GM23338 (cell line): ENCODE results near the gene CLDN22. TPM values are rescaled to one million over a fixed set of nuclear protein-coding genes. Genes with fewer than 3 reads are reported as not detected.

Experiments used
- ATAC-seq: fragments of 200-7000 bp; cut with Tn5 transposase; 3 replicates; pipeline ENCODE4 v1.9.1; 2020
- DNase-seq: peaks from one replicate; pipeline ENCODE4 v3.0.0-alpha.2; 2015; ENCODE audit warnings: low spot score
- H2AFZ ChIP-seq: fragments of 200-600 bp; sonication (generic); 2 replicates; pipeline ENCODE4 v1.8.0; 2016; ENCODE audit warnings: antibody characterized with exemption, mild to moderate bottlenecking, moderate library complexity
- H3F3A ChIP-seq: fragments of 200-600 bp; sonication (generic); replicated peaks from 2 replicates; pipeline ENCODE4 v1.8.0; 2017; ENCODE audit warnings: antibody characterized with exemption, mixed run types, low read depth
- H3K27ac ChIP-seq: fragments of 200-600 bp; sonication (generic); 2 replicates; pipeline ENCODE4 v1.6.1; 2016; ENCODE audit warnings: low read depth
- H3K27me3 ChIP-seq: fragments of 200-600 bp; sonication (generic); 2 replicates; pipeline ENCODE4 v1.8.0; 2016; ENCODE audit warnings: mild to moderate bottlenecking, mixed run types, moderate library complexity; ENCODE audit not compliant: insufficient read depth
- H3K36me3 ChIP-seq: fragments of 200-600 bp; sonication (generic); 2 replicates; pipeline ENCODE4 v1.8.0; 2016; ENCODE audit warnings: mild to moderate bottlenecking; ENCODE audit not compliant: insufficient read depth
- H3K4me1 ChIP-seq: fragments of 200-600 bp; sonication (generic); 2 replicates; pipeline ENCODE4 v1.8.0; 2016; ENCODE audit warnings: mild to moderate bottlenecking, moderate library complexity; ENCODE audit not compliant: insufficient read depth
- H3K4me2 ChIP-seq: fragments of 200-600 bp; sonication (generic); 2 replicates; pipeline ENCODE4 v1.7.1; 2017; ENCODE audit warnings: mixed run types
- H3K4me3 ChIP-seq: fragments of 200-600 bp; sonication (generic); 2 replicates; pipeline ENCODE4 v1.6.1; 2016; ENCODE audit warnings: mixed run types
- H3K79me2 ChIP-seq: fragments of 200-600 bp; sonication (generic); replicated peaks from 2 replicates; pipeline ENCODE4 v1.8.0; 2017; ENCODE audit warnings: mild to moderate bottlenecking; ENCODE audit not compliant: insufficient read depth
- H3K9me2 ChIP-seq: fragments of 200-600 bp; sonication (generic); 2 replicates; pipeline ENCODE4 v1.8.0; 2017; ENCODE audit not compliant: insufficient read depth
- H4K20me1 ChIP-seq: fragments of 200-600 bp; sonication (generic); replicated peaks from 2 replicates; pipeline ENCODE4 v1.8.0; 2017; ENCODE audit warnings: mild to moderate bottlenecking; ENCODE audit not compliant: insufficient read depth
- H3K27ac Mint-ChIP-seq: 2 replicates; pipeline ENCODE4 v1.8.0; 2020; ENCODE audit warnings: inconsistent platforms, mild to moderate bottlenecking, moderate library complexity, mixed read lengths
- H3K27me3 Mint-ChIP-seq: 3 replicates; pipeline ENCODE4 v1.8.0; 2022; ENCODE audit warnings: low read depth, mild to moderate bottlenecking, moderate library complexity, mixed read lengths, inconsistent platforms; ENCODE audit not compliant: insufficient read depth, poor library complexity
- H3K36me3 Mint-ChIP-seq: 3 replicates; pipeline ENCODE4 v1.8.0; 2021; ENCODE audit warnings: low read depth, mild to moderate bottlenecking, inconsistent platforms, moderate library complexity, mixed read lengths
- H3K4me1 Mint-ChIP-seq: 3 replicates; pipeline ENCODE4 v1.8.0; 2020; ENCODE audit warnings: mild to moderate bottlenecking, inconsistent platforms, mixed read lengths
- H3K4me3 Mint-ChIP-seq: 3 replicates; pipeline ENCODE4 v1.8.0; 2021; ENCODE audit warnings: moderate library complexity, mild to moderate bottlenecking, inconsistent platforms, mixed read lengths
- H3K9me3 Mint-ChIP-seq: 3 replicates; pipeline ENCODE4 v1.8.0; 2020; ENCODE audit warnings: moderate library complexity, mild to moderate bottlenecking, inconsistent platforms, mixed read lengths
- CREB1 ChIP-seq: fragments of 250-450 bp; sonication (Bioruptor Pico); IDR thresholded peaks from 2 replicates; pipeline ENCODE4 v1.5.0; 2020; ENCODE audit warnings: low read depth, mild to moderate bottlenecking, moderate library complexity
- EZH2 ChIP-seq: fragments of 200-600 bp; sonication (generic); IDR thresholded peaks from one replicate; pipeline ENCODE4 v1.8.0; 2017; ENCODE audit warnings: antibody characterized with exemption, mild to moderate bottlenecking, low read depth; ENCODE audit not compliant: unreplicated experiment
- EZH2phosphoT487 ChIP-seq: fragments of 200-600 bp; sonication (generic); IDR thresholded peaks from one replicate; pipeline ENCODE4 v1.8.1; 2018; ENCODE audit warnings: antibody characterized with exemption; ENCODE audit not compliant: unreplicated experiment
- JUNB ChIP-seq: IDR thresholded peaks from one replicate; pipeline ENCODE4 v1.6.1; 2016; ENCODE audit warnings: antibody characterized with exemption; ENCODE audit not compliant: unreplicated experiment
- NANOG ChIP-seq: IDR thresholded peaks from 2 replicates; pipeline ENCODE4 v1.6.1; 2016; ENCODE audit warnings: antibody characterized with exemption, borderline replicate concordance
- POLR2AphosphoS5 ChIP-seq: IDR thresholded peaks from 2 replicates; pipeline ENCODE4 v1.6.1; 2016; ENCODE audit warnings: antibody characterized with exemption, low read depth
- STAT1 ChIP-seq: IDR thresholded peaks from one replicate; pipeline ENCODE4 v1.6.1; 2016; ENCODE audit warnings: antibody characterized with exemption; ENCODE audit not compliant: unreplicated experiment
- ZNF114 ChIP-seq: fragments of 250-450 bp; sonication (Bioruptor Pico); IDR thresholded peaks from 2 replicates; pipeline ENCODE4 v1.5.0; 2020; ENCODE audit warnings: mild to moderate bottlenecking, moderate library complexity
- ZNF331 ChIP-seq: fragments of 250-450 bp; sonication (Bioruptor Pico); IDR thresholded peaks from 2 replicates; pipeline ENCODE4 v1.5.0; 2020; ENCODE audit warnings: low read depth, mild to moderate bottlenecking, moderate library complexity
- polyA plus RNA-seq: library from polyadenylated mRNA; unstranded; fragments of >200 nt; fragmentation: Nextera tagmentation; extraction: Ambion mirVana; gene quantifications from 2 replicates; pipeline ENCODE4 v1.2.1, GENCODE V29; 2016
- total RNA-seq: library from RNA; depleted of rRNA; stranded (reverse); fragments of >200 nt; shearing (Covaris generic); gene quantifications from 2 replicates; pipeline ENCODE4 v1.2.3, GENCODE V29; 2014
- TF ChIP-seq, protein P1 (sequence below): IDR thresholded peaks from one replicate; pipeline ENCODE4 v1.6.1; 2018; ENCODE audit warnings: antibody characterized with exemption; ENCODE audit not compliant: unreplicated experiment
- TF ChIP-seq, protein P2 (sequence below): fragments of 250-450 bp; sonication (Bioruptor Pico); IDR thresholded peaks from 2 replicates; pipeline ENCODE4 v1.5.0; 2020; ENCODE audit warnings: mild to moderate bottlenecking, moderate library complexity
- TF ChIP-seq, protein P3 (sequence below), 2 experiments: fragments of 200-600 bp in 1 of 2; sonication (generic) in 1 of 2; conservative IDR thresholded peaks; 2 replicates each; pipeline versions ENCODE4 v1.5.1 to v1.6.1; 2016 to 2017; ENCODE audit warnings: antibody characterized with exemption in 2 of 2, low read depth in 2 of 2, mild to moderate bottlenecking in 2 of 2, moderate library complexity in 1 of 2
- TF ChIP-seq, protein P4 (sequence below): IDR thresholded peaks from 2 replicates; pipeline ENCODE4 v1.6.1; 2016; ENCODE audit warnings: antibody characterized with exemption

Gene CLDN22
- total and polyA plus RNA-seq, 2 experiments from 2014 or later: not detected

DNA sequence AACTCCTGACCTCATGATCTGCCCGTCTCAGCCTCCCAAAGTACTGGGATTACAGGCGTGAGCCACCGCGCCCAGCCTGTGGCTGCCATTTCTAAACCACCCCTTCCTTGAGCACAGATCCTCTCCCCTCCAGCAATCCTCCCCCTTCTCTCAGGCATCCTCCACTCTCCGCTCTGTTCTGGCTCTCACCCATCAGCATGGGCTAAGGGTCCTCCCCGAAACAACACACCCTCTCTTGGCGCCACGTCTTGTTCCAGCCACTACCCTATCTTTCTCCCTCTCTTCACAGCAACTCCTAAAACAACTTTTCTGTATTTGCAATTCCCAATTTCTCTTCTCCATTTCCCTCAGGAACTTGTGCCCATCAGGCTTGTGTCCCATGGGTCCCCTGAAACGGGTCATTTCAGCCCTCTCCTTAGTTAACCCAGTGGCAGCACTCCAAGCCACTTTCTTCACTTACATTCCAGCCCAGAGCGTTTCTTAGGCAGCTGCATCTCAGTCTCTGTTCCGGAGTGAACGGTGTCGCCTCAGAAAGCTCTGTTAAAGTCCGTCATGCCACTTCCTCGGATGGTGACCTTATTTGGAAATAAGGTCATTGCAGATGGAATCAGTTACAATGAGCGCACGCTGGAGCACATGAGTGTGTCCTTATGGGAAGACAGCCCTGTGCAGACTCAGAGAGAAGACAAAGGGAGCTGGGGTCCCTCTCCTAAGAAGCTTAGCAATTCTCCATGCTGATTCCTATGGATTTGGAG lies 30.4 kb upstream of the CLDN22 start:
- Mint-ChIP-seq H3K4me1 (no peaks in the 10 kb centered on the region), H3K27ac (no peak overlapping the region), H3K9me3 (no peaks in the 10 kb centered on the region), H3K27me3 (peaks cover 6% of the 10 kb centered on the region), H3K36me3 (no peaks in the 10 kb centered on the region), H3K4me3 (no peak overlapping the region)
- peak overlapping the region; percentile 56; the same call in 1 of the 2 replicates for H2AFZ ChIP-seq
- H3F3A ChIP-seq: no peaks in the 10 kb centered on the region
- ATAC-seq (no peak), DNase-seq (no peak)
- TF ChIP-seq, protein P1, sequence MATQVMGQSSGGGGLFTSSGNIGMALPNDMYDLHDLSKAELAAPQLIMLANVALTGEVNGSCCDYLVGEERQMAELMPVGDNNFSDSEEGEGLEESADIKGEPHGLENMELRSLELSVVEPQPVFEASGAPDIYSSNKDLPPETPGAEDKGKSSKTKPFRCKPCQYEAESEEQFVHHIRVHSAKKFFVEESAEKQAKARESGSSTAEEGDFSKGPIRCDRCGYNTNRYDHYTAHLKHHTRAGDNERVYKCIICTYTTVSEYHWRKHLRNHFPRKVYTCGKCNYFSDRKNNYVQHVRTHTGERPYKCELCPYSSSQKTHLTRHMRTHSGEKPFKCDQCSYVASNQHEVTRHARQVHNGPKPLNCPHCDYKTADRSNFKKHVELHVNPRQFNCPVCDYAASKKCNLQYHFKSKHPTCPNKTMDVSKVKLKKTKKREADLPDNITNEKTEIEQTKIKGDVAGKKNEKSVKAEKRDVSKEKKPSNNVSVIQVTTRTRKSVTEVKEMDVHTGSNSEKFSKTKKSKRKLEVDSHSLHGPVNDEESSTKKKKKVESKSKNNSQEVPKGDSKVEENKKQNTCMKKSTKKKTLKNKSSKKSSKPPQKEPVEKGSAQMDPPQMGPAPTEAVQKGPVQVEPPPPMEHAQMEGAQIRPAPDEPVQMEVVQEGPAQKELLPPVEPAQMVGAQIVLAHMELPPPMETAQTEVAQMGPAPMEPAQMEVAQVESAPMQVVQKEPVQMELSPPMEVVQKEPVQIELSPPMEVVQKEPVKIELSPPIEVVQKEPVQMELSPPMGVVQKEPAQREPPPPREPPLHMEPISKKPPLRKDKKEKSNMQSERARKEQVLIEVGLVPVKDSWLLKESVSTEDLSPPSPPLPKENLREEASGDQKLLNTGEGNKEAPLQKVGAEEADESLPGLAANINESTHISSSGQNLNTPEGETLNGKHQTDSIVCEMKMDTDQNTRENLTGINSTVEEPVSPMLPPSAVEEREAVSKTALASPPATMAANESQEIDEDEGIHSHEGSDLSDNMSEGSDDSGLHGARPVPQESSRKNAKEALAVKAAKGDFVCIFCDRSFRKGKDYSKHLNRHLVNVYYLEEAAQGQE: no peak
- TF ChIP-seq STAT1: no peak
- TF ChIP-seq NANOG: no peak
- TF ChIP-seq, protein P2, sequence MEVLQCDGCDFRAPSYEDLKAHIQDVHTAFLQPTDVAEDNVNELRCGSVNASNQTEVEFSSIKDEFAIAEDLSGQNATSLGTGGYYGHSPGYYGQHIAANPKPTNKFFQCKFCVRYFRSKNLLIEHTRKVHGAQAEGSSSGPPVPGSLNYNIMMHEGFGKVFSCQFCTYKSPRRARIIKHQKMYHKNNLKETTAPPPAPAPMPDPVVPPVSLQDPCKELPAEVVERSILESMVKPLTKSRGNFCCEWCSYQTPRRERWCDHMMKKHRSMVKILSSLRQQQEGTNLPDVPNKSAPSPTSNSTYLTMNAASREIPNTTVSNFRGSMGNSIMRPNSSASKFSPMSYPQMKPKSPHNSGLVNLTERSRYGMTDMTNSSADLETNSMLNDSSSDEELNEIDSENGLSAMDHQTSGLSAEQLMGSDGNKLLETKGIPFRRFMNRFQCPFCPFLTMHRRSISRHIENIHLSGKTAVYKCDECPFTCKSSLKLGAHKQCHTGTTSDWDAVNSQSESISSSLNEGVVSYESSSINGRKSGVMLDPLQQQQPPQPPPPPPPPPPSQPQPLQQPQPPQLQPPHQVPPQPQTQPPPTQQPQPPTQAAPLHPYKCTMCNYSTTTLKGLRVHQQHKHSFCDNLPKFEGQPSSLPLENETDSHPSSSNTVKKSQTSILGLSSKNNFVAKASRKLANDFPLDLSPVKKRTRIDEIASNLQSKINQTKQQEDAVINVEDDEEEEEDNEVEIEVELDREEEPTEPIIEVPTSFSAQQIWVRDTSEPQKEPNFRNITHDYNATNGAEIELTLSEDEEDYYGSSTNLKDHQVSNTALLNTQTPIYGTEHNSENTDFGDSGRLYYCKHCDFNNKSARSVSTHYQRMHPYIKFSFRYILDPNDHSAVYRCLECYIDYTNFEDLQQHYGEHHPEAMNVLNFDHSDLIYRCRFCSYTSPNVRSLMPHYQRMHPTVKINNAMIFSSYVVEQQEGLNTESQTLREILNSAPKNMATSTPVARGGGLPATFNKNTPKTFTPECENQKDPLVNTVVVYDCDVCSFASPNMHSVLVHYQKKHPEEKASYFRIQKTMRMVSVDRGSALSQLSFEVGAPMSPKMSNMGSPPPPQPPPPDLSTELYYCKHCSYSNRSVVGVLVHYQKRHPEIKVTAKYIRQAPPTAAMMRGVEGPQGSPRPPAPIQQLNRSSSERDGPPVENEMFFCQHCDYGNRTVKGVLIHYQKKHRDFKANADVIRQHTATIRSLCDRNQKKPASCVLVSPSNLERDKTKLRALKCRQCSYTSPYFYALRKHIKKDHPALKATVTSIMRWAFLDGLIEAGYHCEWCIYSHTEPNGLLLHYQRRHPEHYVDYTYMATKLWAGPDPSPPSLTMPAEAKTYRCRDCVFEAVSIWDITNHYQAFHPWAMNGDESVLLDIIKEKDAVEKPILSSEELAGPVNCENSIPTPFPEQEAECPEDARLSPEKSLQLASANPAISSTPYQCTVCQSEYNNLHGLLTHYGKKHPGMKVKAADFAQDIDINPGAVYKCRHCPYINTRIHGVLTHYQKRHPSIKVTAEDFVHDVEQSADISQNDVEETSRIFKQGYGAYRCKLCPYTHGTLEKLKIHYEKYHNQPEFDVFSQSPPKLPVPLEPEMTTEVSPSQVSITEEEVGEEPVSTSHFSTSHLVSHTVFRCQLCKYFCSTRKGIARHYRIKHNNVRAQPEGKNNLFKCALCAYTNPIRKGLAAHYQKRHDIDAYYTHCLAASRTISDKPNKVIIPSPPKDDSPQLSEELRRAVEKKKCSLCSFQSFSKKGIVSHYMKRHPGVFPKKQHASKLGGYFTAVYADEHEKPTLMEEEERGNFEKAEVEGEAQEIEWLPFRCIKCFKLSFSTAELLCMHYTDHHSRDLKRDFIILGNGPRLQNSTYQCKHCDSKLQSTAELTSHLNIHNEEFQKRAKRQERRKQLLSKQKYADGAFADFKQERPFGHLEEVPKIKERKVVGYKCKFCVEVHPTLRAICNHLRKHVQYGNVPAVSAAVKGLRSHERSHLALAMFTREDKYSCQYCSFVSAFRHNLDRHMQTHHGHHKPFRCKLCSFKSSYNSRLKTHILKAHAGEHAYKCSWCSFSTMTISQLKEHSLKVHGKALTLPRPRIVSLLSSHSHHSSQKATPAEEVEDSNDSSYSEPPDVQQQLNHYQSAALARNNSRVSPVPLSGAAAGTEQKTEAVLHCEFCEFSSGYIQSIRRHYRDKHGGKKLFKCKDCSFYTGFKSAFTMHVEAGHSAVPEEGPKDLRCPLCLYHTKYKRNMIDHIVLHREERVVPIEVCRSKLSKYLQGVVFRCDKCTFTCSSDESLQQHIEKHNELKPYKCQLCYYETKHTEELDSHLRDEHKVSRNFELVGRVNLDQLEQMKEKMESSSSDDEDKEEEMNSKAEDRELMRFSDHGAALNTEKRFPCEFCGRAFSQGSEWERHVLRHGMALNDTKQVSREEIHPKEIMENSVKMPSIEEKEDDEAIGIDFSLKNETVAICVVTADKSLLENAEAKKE (CRISPR knock-in tag): no peak
- TF ChIP-seq POLR2AphosphoS5: no peak
- no peak for TF ChIP-seq JUNB
- TF ChIP-seq ZNF331 (CRISPR knock-in tag): no peak
- no peak for TF ChIP-seq ZNF114 (CRISPR knock-in tag)
- TF ChIP-seq CREB1 (CRISPR knock-in tag): no peak
- TF ChIP-seq, protein P3, sequence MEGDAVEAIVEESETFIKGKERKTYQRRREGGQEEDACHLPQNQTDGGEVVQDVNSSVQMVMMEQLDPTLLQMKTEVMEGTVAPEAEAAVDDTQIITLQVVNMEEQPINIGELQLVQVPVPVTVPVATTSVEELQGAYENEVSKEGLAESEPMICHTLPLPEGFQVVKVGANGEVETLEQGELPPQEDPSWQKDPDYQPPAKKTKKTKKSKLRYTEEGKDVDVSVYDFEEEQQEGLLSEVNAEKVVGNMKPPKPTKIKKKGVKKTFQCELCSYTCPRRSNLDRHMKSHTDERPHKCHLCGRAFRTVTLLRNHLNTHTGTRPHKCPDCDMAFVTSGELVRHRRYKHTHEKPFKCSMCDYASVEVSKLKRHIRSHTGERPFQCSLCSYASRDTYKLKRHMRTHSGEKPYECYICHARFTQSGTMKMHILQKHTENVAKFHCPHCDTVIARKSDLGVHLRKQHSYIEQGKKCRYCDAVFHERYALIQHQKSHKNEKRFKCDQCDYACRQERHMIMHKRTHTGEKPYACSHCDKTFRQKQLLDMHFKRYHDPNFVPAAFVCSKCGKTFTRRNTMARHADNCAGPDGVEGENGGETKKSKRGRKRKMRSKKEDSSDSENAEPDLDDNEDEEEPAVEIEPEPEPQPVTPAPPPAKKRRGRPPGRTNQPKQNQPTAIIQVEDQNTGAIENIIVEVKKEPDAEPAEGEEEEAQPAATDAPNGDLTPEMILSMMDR (conservative IDR thresholded peaks at IDR 0.05; ENCODE audit: low read depth in 2 of 2): no peak
- no peak for TF ChIP-seq EZH2phosphoT487
- TF ChIP-seq EZH2: no peak
- TF ChIP-seq, protein P4, sequence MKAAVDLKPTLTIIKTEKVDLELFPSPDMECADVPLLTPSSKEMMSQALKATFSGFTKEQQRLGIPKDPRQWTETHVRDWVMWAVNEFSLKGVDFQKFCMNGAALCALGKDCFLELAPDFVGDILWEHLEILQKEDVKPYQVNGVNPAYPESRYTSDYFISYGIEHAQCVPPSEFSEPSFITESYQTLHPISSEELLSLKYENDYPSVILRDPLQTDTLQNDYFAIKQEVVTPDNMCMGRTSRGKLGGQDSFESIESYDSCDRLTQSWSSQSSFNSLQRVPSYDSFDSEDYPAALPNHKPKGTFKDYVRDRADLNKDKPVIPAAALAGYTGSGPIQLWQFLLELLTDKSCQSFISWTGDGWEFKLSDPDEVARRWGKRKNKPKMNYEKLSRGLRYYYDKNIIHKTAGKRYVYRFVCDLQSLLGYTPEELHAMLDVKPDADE: no peak
- no peaks in the 10 kb centered on the region for H3K4me1 ChIP-seq
- no peaks in the 10 kb centered on the region for H3K36me3 ChIP-seq
- H3K9me2 ChIP-seq: no peaks in the 10 kb centered on the region
- no peaks in the 10 kb centered on the region for H3K79me2 ChIP-seq
- no peak overlapping the region for H3K4me3 ChIP-seq
- H3K27ac ChIP-seq: no peak overlapping the region
- no peaks in the 10 kb centered on the region for H4K20me1 ChIP-seq
- H3K4me2 ChIP-seq: no peak overlapping the region
- H3K27me3 ChIP-seq: no peaks in the 10 kb centered on the region
